Measurements from ENCODE around the gene TCP10L. TPM values are rescaled to one million over a fixed set of nuclear protein-coding genes. Genes with fewer than 3 reads are reported as not detected.

The TCP10L gene
- total and polyA plus RNA-seq, 7 donors: 0.27 to 1.9 (median 0.50) TPM; not detected in 1

- no peak for TF ChIP-seq CTCF (IDR thresholded peaks at IDR 0.05)
- Histone ChIP-seq H3K4me1 (no peaks in the 10 kb centered on the region), H3K27me3 (ENCODE audit: insufficient read depth in 3 of 3, low read length in 2 of 3) (no peaks in the 10 kb centered on the region), H3K27ac (no peak overlapping the region), H3K36me3 (ENCODE audit: insufficient read depth in 1 of 2, low read depth in 1 of 2) (no peaks in the 10 kb centered on the region), H3K4me3 (no peak overlapping the region), H3K9me3 (no peaks in the 10 kb centered on the region)
- peak in 3 of 4 donors; percentile 43 to 54 (median 50) for ATAC-seq
- intact Hi-C loops (cut with DNase I): no loop called here
- DNase-seq: no peak
- 57 to 76% (median 64%) methylated on average over 3 of the region's 3 CpGs for WGBS, 3 donors
Measured at GRCh38 chr21:32537569-32537881, 47.8 kb downstream of the TCP10L start.

- TF ChIP-seq CTCF (IDR thresholded peaks at IDR 0.05): no peak
- intact Hi-C loops (cut with DNase I): no loop called here
- no peak overlapping the region for H3K27ac ChIP-seq
- no peaks in the 10 kb centered on the region for H3K4me1 ChIP-seq
- no peak overlapping the region for H3K4me3 ChIP-seq
- no peaks in the 10 kb centered on the region for H3K27me3 ChIP-seq (ENCODE audit: insufficient read depth in 3 of 3, low read length in 2 of 3)
- no peaks in the 10 kb centered on the region for H3K9me3 ChIP-seq
- H3K36me3 ChIP-seq (ENCODE audit: insufficient read depth in 1 of 2, low read depth in 1 of 2): no peaks in the 10 kb centered on the region
- no peak for ATAC-seq
- WGBS, 3 donors: 93 to 98% (median 95%) methylated on average over 7 of the region's 7 CpGs
- no peak for DNase-seq
Measured at GRCh38 chr21:32535612-32536011, 49.7 kb downstream of the TCP10L start.

GRCh38 chr21:32534113-32534512 is 51.2 kb downstream of the TCP10L start:
- no peaks in the 10 kb centered on the region for H3K9me3 ChIP-seq
- H3K27ac ChIP-seq: no peak overlapping the region
- H3K27me3 ChIP-seq (ENCODE audit: insufficient read depth in 3 of 3, low read length in 2 of 3): no peaks in the 10 kb centered on the region
- H3K4me1 ChIP-seq: no peaks in the 10 kb centered on the region
- no peaks in the 10 kb centered on the region for H3K36me3 ChIP-seq (ENCODE audit: insufficient read depth in 1 of 2, low read depth in 1 of 2)
- DNase-seq: no peak
- no peak overlapping the region for H3K4me3 ChIP-seq
- no peak for ATAC-seq
- TF ChIP-seq CTCF (IDR thresholded peaks at IDR 0.05): no peak
- WGBS, 3 donors: 87 to 90% (median 88%) methylated on average over 8 of the region's 8 CpGs
- intact Hi-C loops (cut with DNase I): no loop called here

GRCh38 chr21:32533611-32534010 is 51.7 kb downstream of the TCP10L start:
- H3K4me1 ChIP-seq: no peaks in the 10 kb centered on the region
- WGBS, 3 donors: 96 to 97% (median 96%) methylated on average over 7 of the region's 7 CpGs
- no peak for ATAC-seq
- no peak overlapping the region for H3K27ac ChIP-seq
- intact Hi-C loops (cut with DNase I): no loop called here
- H3K36me3 ChIP-seq (ENCODE audit: insufficient read depth in 1 of 2, low read depth in 1 of 2): no peaks in the 10 kb centered on the region
- DNase-seq: no peak
- no peak for TF ChIP-seq CTCF (IDR thresholded peaks at IDR 0.05)
- no peaks in the 10 kb centered on the region for H3K27me3 ChIP-seq (ENCODE audit: insufficient read depth in 3 of 3, low read length in 2 of 3)
- no peak overlapping the region for H3K4me3 ChIP-seq
- no peaks in the 10 kb centered on the region for H3K9me3 ChIP-seq

GRCh38 chr21:32533053-32533452 is 52.3 kb downstream of the TCP10L start:
- 82 to 91% (median 87%) methylated on average over 4 of the region's 4 CpGs for WGBS, 3 donors
- no peak overlapping the region for H3K27ac ChIP-seq
- H3K4me1 ChIP-seq: no peaks in the 10 kb centered on the region
- no peak overlapping the region for H3K4me3 ChIP-seq
- no peak for TF ChIP-seq CTCF (IDR thresholded peaks at IDR 0.05)
- intact Hi-C loops (cut with DNase I): no loop called here
- no peaks in the 10 kb centered on the region for H3K27me3 ChIP-seq (ENCODE audit: insufficient read depth in 3 of 3, low read length in 2 of 3)
- no peaks in the 10 kb centered on the region for H3K36me3 ChIP-seq (ENCODE audit: insufficient read depth in 1 of 2, low read depth in 1 of 2)
- DNase-seq (no peak), ATAC-seq (no peak)
- H3K9me3 ChIP-seq: no peaks in the 10 kb centered on the region
